IPS-NIHi7 (cell line): ENCODE results near the gene BHMT2.
A peak's percentile ranks its signal among the peaks of the same experiment; 100 is the strongest.

Source experiments
- DNase-seq: peaks from one replicate; pipeline ENCODE4 v3.0.0; 2012; ENCODE audit warnings: mixed read lengths; ENCODE audit errors: extremely low spot score

The BHMT2 gene

DNA sequence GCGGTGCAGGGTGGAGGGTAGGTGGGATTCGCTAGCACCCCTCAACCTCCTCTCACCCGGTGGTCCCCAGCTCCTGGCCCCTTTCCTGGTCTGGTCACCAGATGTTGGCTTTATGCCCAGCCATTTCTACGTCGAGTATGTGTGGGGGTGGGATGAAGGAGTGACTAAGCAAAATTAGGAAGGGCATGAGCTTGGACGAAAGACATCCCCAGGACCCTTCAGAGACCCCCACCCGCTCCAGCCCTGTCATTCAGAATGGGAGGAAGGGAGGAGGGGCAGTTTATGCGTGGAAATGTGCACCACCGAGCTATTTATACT lies 742 bp downstream of the BHMT2 start:
- peak; percentile 17 for DNase-seq

DNA sequence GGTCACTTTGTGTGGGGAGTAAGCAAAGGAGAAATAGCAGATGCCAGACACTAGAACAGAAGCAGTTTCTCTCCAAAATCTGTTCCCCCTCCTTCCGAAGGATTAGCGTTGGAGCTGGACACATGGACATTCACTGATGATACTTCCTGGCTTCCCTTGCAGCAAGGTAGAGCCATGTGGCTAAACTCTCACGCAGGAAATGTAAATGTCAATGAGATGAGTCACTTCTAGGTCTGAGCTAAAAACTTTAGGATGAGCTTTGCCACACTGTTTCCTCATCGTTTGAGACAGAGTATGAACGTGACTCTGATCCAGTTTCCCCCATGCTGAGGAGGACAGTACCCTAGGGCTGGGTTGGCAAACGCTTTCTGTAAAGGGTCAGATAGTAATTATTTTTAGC lies 5.1 kb downstream of the BHMT2 start:
- DNase-seq = no peak

GRCh38 chr5:79075646-79076426 lies 6.3 kb downstream of the BHMT2 start:
- no peak for DNase-seq

DNA sequence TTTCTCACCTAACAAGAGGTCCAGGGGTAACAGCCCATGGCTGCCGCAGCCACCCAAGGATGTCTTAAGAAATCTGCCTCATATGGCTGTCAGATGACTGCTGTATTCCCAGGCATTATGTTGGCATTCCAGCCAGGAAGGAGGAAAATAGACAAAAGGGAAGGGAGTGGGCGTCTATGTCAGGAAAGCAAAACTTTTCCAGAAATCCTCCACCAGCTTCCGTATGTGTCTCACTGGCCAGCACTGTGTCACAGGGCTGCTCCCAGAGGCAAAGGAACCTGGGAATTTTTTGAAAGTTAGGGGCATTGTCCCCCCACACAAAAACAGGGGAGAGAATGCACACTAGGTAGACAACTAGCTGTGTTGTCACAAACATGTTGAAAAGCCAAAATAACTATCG lies 7.3 kb downstream of the BHMT2 start:
- no peak for DNase-seq

- DNase-seq = no peak
Measured at GRCh38 chr5:79077680-79078365, 8.3 kb downstream of the BHMT2 start.

GRCh38 chr5:79080804-79081203 lies 11.2 kb downstream of the BHMT2 start:
- no peak for DNase-seq

DNA sequence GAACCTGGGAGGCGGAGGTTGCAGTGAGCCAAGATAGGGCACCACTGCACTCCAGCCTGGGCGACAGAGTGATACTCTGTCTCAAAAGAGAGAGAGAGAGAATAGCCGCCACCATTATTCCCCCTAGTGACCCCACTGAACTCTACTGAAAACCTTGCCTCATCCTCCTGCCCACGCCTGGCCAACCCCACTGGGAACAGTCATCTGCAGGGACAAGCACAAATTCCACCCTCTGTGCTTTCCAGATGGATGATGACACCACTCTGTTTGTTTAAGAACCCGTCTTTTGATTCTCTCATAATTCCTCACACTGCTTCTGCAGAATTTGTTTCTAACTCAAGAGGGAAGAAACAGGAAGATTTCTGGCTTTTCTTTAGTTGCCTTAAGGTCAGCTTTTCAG lies 12.2 kb downstream of the BHMT2 start:
- DNase-seq = no peak

DNA sequence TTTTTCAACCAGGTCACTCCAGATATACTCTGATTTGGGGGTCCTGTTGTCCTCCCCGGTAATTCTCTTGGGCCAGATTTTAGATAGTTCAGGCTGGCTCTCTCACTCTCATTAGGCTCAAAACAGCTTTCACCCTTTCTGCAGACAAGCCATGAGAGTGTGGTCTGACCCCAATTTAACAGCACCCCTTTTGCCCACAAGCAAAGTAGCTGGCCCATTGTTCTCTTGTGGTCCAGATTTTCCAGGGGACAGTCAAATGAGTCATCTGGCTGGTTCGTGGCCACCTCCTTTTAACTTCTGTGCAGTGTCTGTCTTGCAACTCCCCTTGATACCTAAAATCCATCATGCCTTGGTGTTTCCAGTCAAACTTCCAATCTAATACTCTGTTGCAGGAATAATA lies 16.5 kb downstream of the BHMT2 start:
- DNase-seq = no peak

DNA sequence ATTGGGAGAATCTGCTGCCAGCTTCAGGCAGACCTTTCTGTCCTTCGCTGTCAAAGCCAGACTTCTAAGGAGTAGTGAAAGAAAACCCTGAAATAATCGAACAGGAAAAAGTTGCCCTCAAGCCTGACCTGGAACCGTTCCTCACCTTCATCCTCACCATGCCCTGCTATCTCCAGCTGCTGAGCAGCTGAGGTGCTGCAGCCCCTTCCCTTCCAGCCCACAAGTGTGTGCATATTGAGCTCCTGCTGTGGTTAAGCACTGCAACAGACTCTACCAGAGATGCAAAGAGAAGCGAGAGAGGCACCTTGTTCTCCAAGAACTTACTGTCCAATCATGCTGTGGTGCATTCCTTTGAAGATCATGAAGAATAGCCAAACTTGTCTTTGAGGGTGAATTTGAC lies 18.9 kb downstream of the BHMT2 start:
- no peak for DNase-seq

GRCh38 chr5:79091064-79091463 lies 21.5 kb downstream of the BHMT2 start:
- DNase-seq = no peak

DNA sequence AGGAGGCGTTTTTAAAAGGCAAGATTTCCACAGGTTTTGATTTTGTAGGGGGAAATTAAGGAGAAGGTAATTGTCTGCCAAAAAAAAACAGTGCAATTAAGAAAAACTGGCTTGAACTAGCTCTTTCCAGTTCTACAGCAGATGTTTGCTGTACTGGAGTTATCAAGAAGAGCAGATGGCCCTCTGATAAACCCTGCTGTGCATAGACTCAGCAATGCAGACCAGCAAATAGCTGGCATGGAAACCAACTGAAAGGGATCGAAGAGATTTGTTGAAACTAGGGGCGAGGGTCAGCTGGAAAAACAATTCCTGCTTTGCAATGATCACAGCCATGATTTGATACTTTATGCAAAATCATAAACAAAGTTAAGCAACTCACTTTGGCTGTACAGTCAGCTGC lies 24.2 kb downstream of the BHMT2 start:
- no peak for DNase-seq

DNA sequence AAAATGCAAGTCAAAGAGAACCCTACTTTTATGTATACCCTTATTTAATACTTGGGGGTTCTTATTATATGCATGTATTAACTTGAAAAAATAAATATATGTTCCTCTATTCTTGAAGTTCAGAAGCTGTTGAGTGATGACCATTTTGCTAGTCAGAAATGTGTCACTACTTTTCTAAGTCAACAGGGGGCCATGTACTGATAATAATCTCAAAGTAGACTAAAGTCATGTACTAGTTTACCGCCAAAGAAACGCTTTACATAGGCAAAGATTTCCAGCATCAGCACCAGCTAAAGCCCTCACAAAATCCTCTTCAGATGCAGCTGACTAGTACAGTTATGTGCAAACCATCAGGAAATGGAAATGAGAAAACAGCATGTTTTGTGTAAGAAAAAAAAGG lies 36.3 kb downstream of the BHMT2 start:
- DNase-seq = no peak

DNA sequence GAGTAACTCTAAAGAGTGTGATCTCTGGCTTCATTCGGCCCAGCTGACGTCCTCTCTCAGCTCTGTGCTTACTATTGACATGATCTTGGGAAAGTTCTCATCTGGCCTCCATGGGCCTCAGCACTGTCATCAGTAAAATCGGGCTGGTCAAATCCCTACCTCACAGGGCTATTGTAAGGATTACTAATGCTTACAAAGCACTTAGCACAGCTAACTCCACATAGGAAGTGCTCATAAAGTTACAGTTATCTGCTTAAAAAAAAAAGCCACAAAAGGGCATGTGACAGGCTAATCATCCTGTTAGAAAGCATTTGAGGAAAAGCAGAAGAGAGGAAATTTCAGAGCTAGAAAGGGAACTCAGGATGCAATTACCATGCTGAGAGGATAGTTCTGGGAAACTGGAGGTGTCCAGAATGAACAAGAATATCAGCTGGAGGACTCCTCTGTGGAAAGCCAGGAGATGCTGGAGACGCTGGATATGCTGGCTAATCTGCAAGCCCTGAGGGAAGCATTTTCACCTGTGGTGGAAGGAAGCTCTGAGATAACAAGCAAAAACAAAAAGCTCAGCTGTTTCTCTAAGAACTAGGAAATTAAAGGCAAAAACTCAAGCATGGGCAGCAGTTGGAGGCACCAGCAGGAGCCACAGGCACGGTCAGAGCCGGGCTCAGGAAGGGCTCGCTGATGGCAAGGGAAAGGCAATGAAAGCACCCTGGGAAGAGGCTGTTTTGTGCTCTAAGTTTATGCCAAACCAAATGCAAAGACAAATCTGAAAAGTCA lies 37.6 kb downstream of the BHMT2 start:
- no peak for DNase-seq

DNA sequence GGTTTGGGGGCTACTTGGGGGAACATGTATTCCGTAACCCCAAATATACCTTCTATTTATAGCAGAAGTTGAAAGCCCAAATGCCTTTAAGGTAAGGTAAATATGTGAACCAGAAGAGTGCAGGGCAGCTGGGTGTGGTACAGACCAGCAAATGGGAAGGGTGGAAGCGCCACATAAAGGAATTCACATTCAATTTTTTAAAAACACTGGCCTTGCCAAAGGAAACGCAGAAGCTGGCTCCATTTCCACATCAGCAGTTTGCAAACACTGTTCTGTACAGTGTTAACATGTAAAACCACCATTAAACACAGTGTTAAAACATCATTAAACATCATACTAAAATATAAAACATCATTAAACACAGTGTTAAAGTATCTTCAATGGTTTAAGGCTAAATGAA lies 38.5 kb downstream of the BHMT2 start:
- DNase-seq = no peak

GRCh38 chr5:79108792-79109191 lies 39.2 kb downstream of the BHMT2 start:
- no peak for DNase-seq

DNA sequence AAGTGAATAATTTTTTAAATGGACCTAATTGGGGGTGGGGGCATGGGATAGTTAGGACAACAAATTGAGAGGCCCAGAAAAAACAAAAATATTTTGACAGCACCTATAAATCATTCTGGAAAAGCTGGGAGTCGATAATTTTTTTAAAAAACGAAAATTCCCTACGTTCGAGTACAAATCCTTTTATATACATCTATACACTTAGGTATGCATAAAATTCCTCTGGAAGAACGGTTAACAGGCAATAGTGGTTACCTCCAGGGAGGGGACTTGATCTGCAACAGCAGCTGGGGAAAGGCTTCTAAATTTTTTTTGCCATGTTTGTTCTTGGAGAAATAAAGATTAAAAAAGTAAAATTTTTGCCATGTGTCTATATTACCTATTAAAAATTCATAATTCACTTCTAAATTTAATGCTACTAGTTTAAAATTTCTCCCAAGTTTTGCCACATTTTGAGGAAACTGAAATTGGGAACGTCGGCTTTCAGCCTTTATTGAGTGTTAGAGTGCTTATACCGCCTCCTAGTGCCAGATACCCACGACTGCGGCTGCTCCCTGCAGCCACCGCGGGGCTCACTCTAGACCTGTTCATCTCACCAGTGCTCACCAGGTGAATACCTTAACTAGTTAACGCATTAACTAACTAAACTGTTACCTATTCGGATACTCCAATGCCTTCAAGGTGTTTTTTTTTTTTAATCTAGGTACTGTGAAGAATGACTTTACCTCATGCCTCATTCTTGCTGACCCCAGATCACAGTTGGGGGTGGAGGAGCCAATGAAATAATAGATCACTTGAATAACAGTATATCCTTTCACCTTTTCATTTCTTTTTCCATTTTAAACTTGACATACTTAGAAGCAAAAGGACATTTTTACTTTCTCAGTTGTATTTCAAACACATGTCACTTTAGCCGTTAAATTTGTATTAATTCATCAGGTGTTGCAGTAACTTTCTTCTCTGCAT lies 40.2 kb downstream of the BHMT2 start:
- peak; percentile 72 for DNase-seq

GRCh38 chr5:79111387-79111959 lies 41.9 kb downstream of the BHMT2 start, which contains the start of gene BHMT:
Gene BHMT, plus strand, starts transcription at chr5:79111809. Its CDS starts 77 bp downstream, at chr5:79111886.
- peak; percentile 57 for DNase-seq

DNA sequence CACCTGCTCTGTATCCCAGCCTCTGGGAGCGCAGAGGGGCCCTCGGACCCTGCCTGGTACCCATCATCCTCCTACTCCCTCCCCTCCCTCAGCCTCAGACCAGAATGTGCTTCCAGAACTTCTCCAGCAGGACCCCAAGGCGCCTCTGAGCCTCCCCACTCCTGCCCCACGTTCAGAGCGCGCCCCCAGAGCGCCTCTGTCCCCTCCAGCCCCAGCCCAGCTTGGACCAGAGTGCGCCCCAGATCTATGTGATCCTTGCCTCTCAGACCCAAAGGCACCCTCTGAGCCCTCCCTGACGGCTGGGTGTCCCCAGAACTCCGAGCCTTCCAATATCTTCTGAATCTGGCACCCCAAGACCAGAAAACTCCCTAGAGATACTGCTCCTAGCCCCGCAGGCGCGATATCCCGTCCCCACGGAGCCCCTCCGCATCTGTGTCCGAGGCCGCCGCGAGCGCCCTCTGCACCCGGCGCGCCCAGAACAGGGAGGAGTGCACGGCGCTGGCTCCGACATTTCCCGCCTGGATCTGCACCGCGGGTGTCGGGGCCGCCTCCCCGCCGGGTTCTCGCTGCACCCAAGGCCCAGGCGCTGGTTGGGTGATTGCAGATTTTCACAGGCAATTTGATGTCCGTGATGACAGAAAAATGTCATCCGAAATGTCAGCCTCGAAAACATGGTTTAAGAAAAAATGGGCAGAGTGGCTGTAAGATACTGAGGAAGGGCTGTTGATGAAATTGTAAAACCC lies 42.6 kb downstream of the BHMT2 start:
- DNase-seq = no peak

- DNase-seq = no peak
Measured at GRCh38 chr5:79112703-79113058, 43.1 kb downstream of the BHMT2 start.

- no peak for DNase-seq
Measured at GRCh38 chr5:79119486-79119885, 49.9 kb downstream of the BHMT2 start.

DNA sequence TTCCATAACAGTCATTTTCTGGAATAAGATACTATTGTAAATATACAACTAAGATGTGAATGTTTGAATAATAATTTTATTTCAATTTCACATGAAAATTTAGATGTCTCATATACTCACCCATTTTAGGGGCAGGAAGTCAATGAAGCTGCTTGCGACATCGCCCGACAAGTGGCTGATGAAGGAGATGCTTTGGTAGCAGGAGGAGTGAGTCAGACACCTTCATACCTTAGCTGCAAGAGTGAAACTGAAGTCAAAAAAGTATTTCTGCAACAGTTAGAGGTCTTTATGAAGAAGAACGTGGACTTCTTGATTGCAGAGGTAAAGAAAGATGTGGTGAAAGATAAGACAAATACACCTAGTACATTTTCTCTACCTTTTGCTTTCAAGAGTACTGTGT lies 50.7 kb downstream of the BHMT2 start:
- no peak for DNase-seq
